ENCODE measurements around the gene SAA1. TPM values are rescaled to one million over a fixed set of nuclear protein-coding genes. Genes with fewer than 3 reads are reported as not detected.

SAA1 gene
- total and polyA plus RNA-seq, 10 of the 15 experiments (the other 5 are each of a cell fraction or from before 2014, with no cell fraction given), result 0.36 to 6.9 TPM; not detected in 8

DNA sequence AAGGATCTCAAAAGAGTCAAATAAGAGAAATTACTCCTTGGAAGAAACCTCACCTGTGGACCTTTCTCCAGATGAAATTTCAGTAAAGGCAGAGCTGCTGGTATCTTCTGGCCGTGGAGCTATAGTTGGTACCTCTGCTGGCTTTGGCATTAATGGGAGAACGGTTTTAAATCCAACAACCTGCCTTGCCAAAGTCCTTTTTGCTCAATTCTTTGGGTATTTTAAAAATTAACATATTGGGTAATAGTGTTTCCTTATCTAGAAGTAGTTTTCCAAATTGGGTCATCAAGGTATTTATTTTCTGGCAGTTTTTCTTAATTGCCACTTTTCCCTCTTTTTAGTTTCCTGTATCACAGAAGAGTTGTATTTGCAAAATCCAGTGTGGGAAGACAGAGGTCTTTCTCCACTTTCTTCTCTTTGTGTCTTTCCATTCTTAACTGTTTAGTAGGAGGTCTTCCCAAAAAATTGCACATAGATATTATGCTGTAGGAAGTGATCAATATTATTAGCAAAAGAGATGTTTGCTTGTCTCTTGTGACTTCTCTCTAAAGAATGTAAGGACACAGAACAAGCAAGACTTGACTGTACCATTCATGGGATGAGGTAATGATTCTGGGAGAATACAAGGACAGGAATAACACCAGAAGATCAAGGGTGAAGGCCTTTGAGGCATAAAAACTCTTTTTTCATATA lies 29.3 kb upstream of the SAA1 start, which contains the start of gene SAA4:
Gene SAA4 (minus strand): TSS at position 139 of the 693 bp plus-strand sequence. CDS start 876 bp downstream, outside the sequence.
- FAIRE-seq, result no peak
- Histone ChIP-seq H3K79me2 (ENCODE audit: control insufficient read depth, insufficient read depth, low read length) (no peaks in the 10 kb centered on the region), H3K36me3 (ENCODE audit: control insufficient read depth in 2 of 2, insufficient read depth in 2 of 2, low read length in 1 of 2) (no peaks in the 10 kb centered on the region), H3K4me2 (ENCODE audit: control insufficient read depth, insufficient read depth) (no peak within 1 kb of the TSS), H3K4me1 (ENCODE audit: control insufficient read depth, insufficient read depth, low read length) (no peaks in the 10 kb centered on the region), H3K27ac (ENCODE audit: control insufficient read depth, insufficient read depth) (no peak within 1 kb of the TSS), H3K9ac (ENCODE audit: control insufficient read depth, insufficient read depth, low read length) (no peak within 1 kb of the TSS), H3K9me3 (replicated peaks; ENCODE audit: control insufficient read depth, insufficient read depth, low read length) (no peaks in the 10 kb centered on the region), H3K4me3 (no peak within 1 kb of the TSS), H4K20me1 (ENCODE audit: control insufficient read depth, insufficient read depth) (no peaks in the 10 kb centered on the region), H2AFZ (ENCODE audit: control insufficient read depth, low read depth, low read length) (no peak within 1 kb of the TSS), H3K27me3 (replicated peaks in 1 of 2; ENCODE audit: control insufficient read depth in 2 of 2, insufficient read depth in 2 of 2, low read length in 1 of 2) (no peaks in the 10 kb centered on the region)
- intact Hi-C loops (cut with micrococcal nuclease; ENCODE audit: unreplicated experiment) (no loop called here), in situ Hi-C loops (cut with MboI) (no loop called here)
- BruUV-seq (replicated peaks), result no TSS peak
- ChIA-PET SMC1A (ENCODE audit: uncharacterized antibody, unreplicated experiment) (no interaction called here), RAD21 (ENCODE audit: unreplicated experiment) (no interaction called here), CTCF (interaction anchor here (1.3 to 1.9 kb wide), 2 partner anchors 33 to 122 kb away, joined by 4 to 5 read pairs; no protein-coding TSS in a partner anchor), POLR2A (interaction anchor here (1.6 kb wide), 1 partner anchor 8 kb away, joined by 3 read pairs; no protein-coding TSS in a partner anchor)
- TF ChIP-seq MTA3 (IDR thresholded peaks at IDR 0.05; ENCODE audit: borderline replicate concordance, low read length) (no peak), SUPT20H (IDR thresholded peaks at IDR 0.05; ENCODE audit: borderline replicate concordance, control insufficient read depth, low read depth, low read length) (no peak), POLR2AphosphoS2 (IDR thresholded peaks at IDR 0.05; ENCODE audit: low read depth, low read length) (no peak), NRF1 (conservative IDR thresholded peaks at IDR 0.05; ENCODE audit: low read depth, low read length) (no peak), RELA (IDR thresholded peaks at IDR 0.05; ENCODE audit: borderline replicate concordance, partially characterized antibody) (no peak), TCF3 (IDR thresholded peaks at IDR 0.05; ENCODE audit: borderline replicate concordance, insufficient read depth, low read depth, low read length) (no peak), MEF2A (IDR thresholded peaks at IDR 0.05; ENCODE audit: insufficient read depth, low read depth, low read length) (no peak), ZNF274 (IDR thresholded peaks at IDR 0.05; ENCODE audit: insufficient read depth, insufficient read length) (no peak), ZNF384 (IDR thresholded peaks at IDR 0.05; ENCODE audit: borderline replicate concordance, low read depth, low read length) (no peak)
- TF ChIP-seq, protein P1, sequence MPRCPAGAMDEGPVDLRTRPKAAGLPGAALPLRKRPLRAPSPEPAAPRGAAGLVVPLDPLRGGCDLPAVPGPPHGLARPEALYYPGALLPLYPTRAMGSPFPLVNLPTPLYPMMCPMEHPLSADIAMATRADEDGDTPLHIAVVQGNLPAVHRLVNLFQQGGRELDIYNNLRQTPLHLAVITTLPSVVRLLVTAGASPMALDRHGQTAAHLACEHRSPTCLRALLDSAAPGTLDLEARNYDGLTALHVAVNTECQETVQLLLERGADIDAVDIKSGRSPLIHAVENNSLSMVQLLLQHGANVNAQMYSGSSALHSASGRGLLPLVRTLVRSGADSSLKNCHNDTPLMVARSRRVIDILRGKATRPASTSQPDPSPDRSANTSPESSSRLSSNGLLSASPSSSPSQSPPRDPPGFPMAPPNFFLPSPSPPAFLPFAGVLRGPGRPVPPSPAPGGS (IDR thresholded peaks at IDR 0.05; ENCODE audit: borderline replicate concordance, insufficient read depth, low read depth, low read length, poor library complexity, severe bottlenecking), result no peak
- DNase-seq (ENCODE audit: low read depth, low spot score), result no peak
- WGBS (ENCODE audit: insufficient coverage, insufficient replicate concordance, low lambda C conversion rate, missing lambda C conversion rate), result 24% methylated on average over 2 of the region's 2 CpGs
- ATAC-seq, result no peak

Measured in GM12878 (cell line).